ENCODE data around the gene PPAN. TPM values are rescaled to one million over a fixed set of nuclear protein-coding genes. Genes with fewer than 3 reads are reported as not detected.

The PPAN gene
- total and polyA plus RNA-seq, 10 donors: 26.8 to 90.2 (median 47.2) TPM

GRCh38 chr19:10078329-10078728 is 27.8 kb upstream of the PPAN start:
- intact Hi-C loops (cut with DNase I; ENCODE audit: low total_unique reads): no loop called here
- Histone ChIP-seq H3K36me3 (no peaks in the 10 kb centered on the region), H3K4me3 (no peak overlapping the region), H3K27ac (no peak overlapping the region), H3K27me3 (replicated peaks in 1 of 7) (no peaks in the 10 kb centered on the region), H3K4me1 (no peaks in the 10 kb centered on the region), H3K9me3 (peaks cover 3 to 13% (median 11%) of the 10 kb centered on the region in 8 donors)
- WGBS, 5 donors: 53 to 69% (median 59%) methylated on average over 8 of the region's 8 CpGs
- no peak for TF ChIP-seq CTCF (IDR thresholded peaks at IDR 0.05 in 8 of 11, conservative IDR thresholded peaks at IDR 0.05 in 3 of 11)
- TF ChIP-seq POLR2AphosphoS5 (IDR thresholded peaks at IDR 0.05): no peak
- no peak for TF ChIP-seq POLR2A (IDR thresholded peaks at IDR 0.05)
- no peak for DNase-seq

DNA sequence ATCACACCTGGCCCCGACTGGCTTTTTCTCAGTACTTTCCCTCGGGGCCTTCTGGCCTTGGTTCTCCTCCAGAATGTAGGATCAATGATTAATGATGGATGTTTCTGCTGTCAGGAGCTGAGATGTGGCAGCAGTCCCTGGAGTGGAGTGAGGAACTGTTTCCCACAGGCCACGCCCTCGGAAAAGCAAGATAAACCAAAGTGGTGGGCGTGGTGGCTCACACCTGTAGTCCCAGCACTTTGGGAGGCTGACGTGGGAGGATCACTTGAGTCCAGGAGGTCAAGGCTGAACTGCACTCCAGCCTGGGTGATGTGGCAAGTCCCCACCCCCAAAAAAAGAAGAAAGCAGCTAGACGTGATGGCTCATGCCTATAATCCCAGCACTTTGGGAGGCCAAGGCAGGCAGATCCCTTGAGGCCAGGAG is 27.1 kb upstream of the PPAN start:
- Histone ChIP-seq H3K9me3 (peaks cover under 1 to 6% (median 5%) of the 10 kb centered on the region in 8 donors), H3K4me3 (no peak overlapping the region), H3K27ac (no peak overlapping the region), H3K27me3 (replicated peaks in 1 of 7) (no peaks in the 10 kb centered on the region), H3K36me3 (no peaks in the 10 kb centered on the region), H3K4me1 (no peaks in the 10 kb centered on the region)
- no peak for TF ChIP-seq POLR2A (IDR thresholded peaks at IDR 0.05)
- no peak for TF ChIP-seq CTCF (IDR thresholded peaks at IDR 0.05 in 8 of 11, conservative IDR thresholded peaks at IDR 0.05 in 3 of 11)
- TF ChIP-seq POLR2AphosphoS5 (IDR thresholded peaks at IDR 0.05): no peak
- WGBS, 5 donors: 57 to 83% (median 72%) methylated on average over 7 of the region's 7 CpGs
- DNase-seq: no peak
- intact Hi-C loops (cut with DNase I; ENCODE audit: low total_unique reads): no loop called here

DNA sequence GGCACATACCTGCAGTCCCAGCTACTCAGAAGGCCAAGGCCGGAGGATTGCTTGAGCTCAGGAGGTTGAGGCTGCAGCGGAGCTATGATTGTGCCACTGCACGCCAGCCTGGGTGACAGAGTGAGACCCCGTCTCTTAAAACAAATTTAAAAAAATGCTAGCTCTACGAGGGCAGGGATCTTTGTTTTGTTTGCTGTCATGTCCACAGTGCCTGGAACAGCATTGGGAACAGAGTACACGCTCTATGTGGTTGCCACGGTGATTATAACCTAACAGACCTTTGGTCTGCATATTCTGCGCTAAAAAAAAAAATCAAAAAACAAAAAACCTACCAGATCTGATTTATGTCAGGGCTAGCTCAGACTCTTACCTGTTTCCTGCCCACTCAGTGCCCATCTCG is 22.3 kb upstream of the PPAN start:
- Histone ChIP-seq H3K4me1 (peaks cover 0 to 23% (median 17%) of the 10 kb centered on the region in 6 donors), H3K4me3 (no peak overlapping the region), H3K36me3 (peaks cover 0 to 6% (median under 1%) of the 10 kb centered on the region in 6 donors), H3K27me3 (replicated peaks in 1 of 7) (no peaks in the 10 kb centered on the region), H3K27ac (no peak overlapping the region), H3K9me3 (no peaks in the 10 kb centered on the region)
- intact Hi-C loops (cut with DNase I; ENCODE audit: low total_unique reads): no loop called here
- 77 to 84% (median 79%) methylated on average over 9 of the region's 9 CpGs for WGBS, 5 donors
- DNase-seq: no peak
- TF ChIP-seq POLR2A (IDR thresholded peaks at IDR 0.05) (no peak), POLR2AphosphoS5 (IDR thresholded peaks at IDR 0.05) (no peak), CTCF (IDR thresholded peaks at IDR 0.05 in 8 of 11, conservative IDR thresholded peaks at IDR 0.05 in 3 of 11) (no peak)

GRCh38 chr19:10084803-10085202 is 21.4 kb upstream of the PPAN start:
- TF ChIP-seq POLR2AphosphoS5 (IDR thresholded peaks at IDR 0.05): no peak
- intact Hi-C loops (cut with DNase I; ENCODE audit: low total_unique reads): no loop called here
- no peak for DNase-seq
- no peaks in the 10 kb centered on the region for H3K27me3 ChIP-seq (replicated peaks in 1 of 7)
- H3K27ac ChIP-seq: peak overlapping the region in 1 of 8 donors; percentile 94
- 77 to 85% (median 83%) methylated on average over 3 of the region's 3 CpGs for WGBS, 5 donors
- H3K36me3 ChIP-seq: peaks cover 0 to 15% (median 9%) of the 10 kb centered on the region in 6 donors
- no peak overlapping the region for H3K4me3 ChIP-seq
- H3K9me3 ChIP-seq: no peaks in the 10 kb centered on the region
- peaks cover 0 to 23% (median 17%) of the 10 kb centered on the region in 6 donors for H3K4me1 ChIP-seq
